Right lobe of liver (tissue), 6 donors: ENCODE data around the gene HRAS. TPM values are rescaled to one million over a fixed set of nuclear protein-coding genes. Genes with fewer than 3 reads are reported as not detected.
"Not testable (repeated sequence)": the region's sequence is repeated elsewhere in the genome, so short reads cannot be mapped to it uniquely, and the experiment has no call there.

Experiments
- ATAC-seq, 4 donors: fragments of 200-7000 bp; cut with Tn5 transposase; one replicate each; pipeline ENCODE4 v1.9.1; 2020; ENCODE audit warnings: mild to moderate bottlenecking in 4 of 4, moderate library complexity in 4 of 4
- DNase-seq, 3 donors: peaks; one replicate each; pipeline ENCODE4 v3.0.0-alpha.2; 2020
- H3K27ac ChIP-seq, 3 donors: fragments of 200-600 bp; one replicate each; pipeline ENCODE4 v1.8.0; 2022
- H3K27me3 ChIP-seq, 2 donors: fragments of 200-600 bp; one replicate each; pipeline ENCODE4 v1.8.0; 2022
- H3K36me3 ChIP-seq, 4 donors: fragments of 200-600 bp; sonication (generic) in 1 of 4; one replicate each; pipeline versions ENCODE4 v1.5.1 to v1.8.0; 2017 to 2022; ENCODE audit warnings: control low read depth in 1 of 4
- H3K4me1 ChIP-seq, 4 donors: fragments of 200-600 bp; sonication (generic) in 1 of 4; one replicate each; pipeline versions ENCODE4 v1.5.1 to v1.8.0; 2017 to 2022; ENCODE audit warnings: control low read depth in 1 of 4
- H3K4me3 ChIP-seq, 3 donors: fragments of 200-600 bp; one replicate each; pipeline ENCODE4 v1.8.0; 2022
- H3K9me3 ChIP-seq, 4 donors: fragments of 200-600 bp; sonication (generic) in 1 of 4; one replicate each; pipeline versions ENCODE4 v1.5.1 to v1.8.0; 2017 to 2022; ENCODE audit warnings: control low read depth in 1 of 4
- CTCF ChIP-seq, 4 donors: fragments of 200-600 bp in 3 of 4; fragments of 450-650 bp in 1 of 4; IDR thresholded peaks; one replicate each; pipeline versions ENCODE4 v1.5.1 to v1.8.0; 2016 to 2022; ENCODE audit warnings: antibody characterized with exemption in 4 of 4, mild to moderate bottlenecking in 2 of 4
- POLR2A ChIP-seq: fragments of 450-650 bp; IDR thresholded peaks from one replicate; pipeline ENCODE4 v1.6.1; 2017; ENCODE audit warnings: antibody characterized with exemption, mild to moderate bottlenecking
- WGBS: methylation state at CpG from one replicate; pipeline ENCODE4 v1.1.6; 2018; ENCODE audit warnings: low coverage, low lambda C conversion rate; ENCODE audit not compliant: insufficient coverage; ENCODE audit errors: missing lambda C conversion rate; 5-methylcytosine and 5-hydroxymethylcytosine counted together
- intact Hi-C, 2 donors: fragments of 100-400 bp; cut with DNase I; formaldehyde crosslinking; loops; one replicate each; pipeline versions ENCODE4 v1.11.2 to v1.14.1; 2022
- total RNA-seq, 6 experiments: library from RNA; depleted of rRNA in 2 of 6; stranded (reverse); fragments of >200 nt in 2 of 6; fragmentation: NEBNext Ultra II Directional in 3 of 6; extraction: Animal tissue kit (Norgen Biotek cat#: 25700) in 3 of 6; gene quantifications; one replicate each; pipeline versions ENCODE4 v1.1.0 to v1.2.4, GENCODE V29; 2016 to 2023
- donor health status: DM: no; HTN: yes; CAD: no.
- donor health status: DM: no; HTN: no; CAD: no.
- donor health status: DM: no; HTN: no; CAD: no.
- donor health status: DM: no; HTN: yes; CAD: no.
- donor health status: DM: no; HTN: yes; CAD: no.

Gene HRAS
- total RNA-seq, 6 experiments from 2014 or later, result 7.6 to 20.9 (median 14.8) TPM

DNA sequence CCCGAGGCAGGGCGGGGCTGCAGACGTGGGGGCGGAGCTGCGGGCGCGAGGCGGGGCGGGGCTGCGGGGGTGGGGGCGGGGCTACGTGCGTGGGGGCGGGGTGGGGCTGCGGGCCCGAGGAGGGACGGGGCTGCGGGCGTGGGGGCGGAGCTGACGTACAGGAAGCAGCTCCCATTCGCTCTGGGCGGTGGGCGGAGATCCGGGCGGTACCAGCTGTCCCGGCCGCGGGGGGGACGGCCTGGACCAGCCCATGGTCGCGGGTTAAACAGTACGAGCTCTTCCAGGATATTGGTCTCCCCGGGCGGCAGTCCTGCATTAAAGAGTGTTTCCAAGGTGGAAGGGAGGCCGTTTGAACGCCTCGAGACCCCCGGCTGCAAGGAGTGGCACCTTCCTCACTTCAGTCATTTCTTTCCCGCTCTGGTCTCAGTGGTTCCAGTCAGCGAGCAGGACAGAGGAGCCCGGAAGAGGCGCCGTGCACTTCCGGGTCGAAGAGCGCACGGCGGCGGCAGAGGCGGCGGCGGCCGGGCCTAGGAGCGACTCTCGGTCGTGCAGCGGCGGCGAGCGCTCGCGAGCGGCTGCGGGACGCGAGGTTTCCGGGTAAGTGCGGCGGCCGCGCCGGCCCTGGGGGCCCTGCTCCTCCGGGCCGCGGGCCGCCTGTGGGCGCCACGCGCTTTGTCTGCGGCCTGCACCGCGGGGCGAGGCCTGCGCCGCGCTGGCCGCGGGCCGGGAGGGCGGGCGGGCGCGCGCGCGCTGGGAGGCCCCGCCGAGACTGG, 40.8 kb upstream of the HRAS start, which contains the start of gene PHRF1:
Gene PHRF1, plus strand, starts transcription at position 475 of the 773 bp plus-strand sequence. CDS start 5,043 bp downstream, outside the sequence.
- H3K4me1 ChIP-seq, result peaks cover 2 to 59% (median 23%) of the 10 kb centered on the region in 4 donors
- TF ChIP-seq CTCF (IDR thresholded peaks at IDR 0.05) (no peak), POLR2A (peak; percentile 88)
- H3K27ac ChIP-seq, result peak within 1 kb of the TSS; percentile 95 to 98 (median 95)
- H3K4me3 ChIP-seq, result peak within 1 kb of the TSS; percentile 85 to 95 (median 95)
- ATAC-seq (peak; percentile 86 to 91 (median 86)), DNase-seq (peak; percentile 97 to 98 (median 98))
- intact Hi-C loops, result no loop called here
- H3K9me3 ChIP-seq, result no peaks in the 10 kb centered on the region
- H3K36me3 ChIP-seq, result no peaks in the 10 kb centered on the region
- H3K27me3 ChIP-seq, result no peaks in the 10 kb centered on the region
- no CpG with 5 or more reads among the region's 99 CpGs for WGBS

- Histone ChIP-seq H3K36me3 (no peaks in the 10 kb centered on the region), H3K4me1 (peaks cover 2 to 54% (median 20%) of the 10 kb centered on the region in 4 donors), H3K9me3 (no peaks in the 10 kb centered on the region), H3K4me3 (peak overlapping the region; percentile 71 to 76 (median 74)), H3K27ac (peak overlapping the region in 1 of 3 donors; percentile 25), H3K27me3 (no peaks in the 10 kb centered on the region)
- TF ChIP-seq POLR2A (peak; percentile 24), CTCF (IDR thresholded peaks at IDR 0.05) (no peak)
- 0% methylated on average over 8 of the region's 81 CpGs for WGBS
- DNase-seq (no peak), ATAC-seq (peak in 2 of 4 donors; percentile 64 to 74)
- intact Hi-C loops, result no loop called here
Observed at GRCh38 chr11:575313-575995, 40.1 kb upstream of the HRAS start.

DNA sequence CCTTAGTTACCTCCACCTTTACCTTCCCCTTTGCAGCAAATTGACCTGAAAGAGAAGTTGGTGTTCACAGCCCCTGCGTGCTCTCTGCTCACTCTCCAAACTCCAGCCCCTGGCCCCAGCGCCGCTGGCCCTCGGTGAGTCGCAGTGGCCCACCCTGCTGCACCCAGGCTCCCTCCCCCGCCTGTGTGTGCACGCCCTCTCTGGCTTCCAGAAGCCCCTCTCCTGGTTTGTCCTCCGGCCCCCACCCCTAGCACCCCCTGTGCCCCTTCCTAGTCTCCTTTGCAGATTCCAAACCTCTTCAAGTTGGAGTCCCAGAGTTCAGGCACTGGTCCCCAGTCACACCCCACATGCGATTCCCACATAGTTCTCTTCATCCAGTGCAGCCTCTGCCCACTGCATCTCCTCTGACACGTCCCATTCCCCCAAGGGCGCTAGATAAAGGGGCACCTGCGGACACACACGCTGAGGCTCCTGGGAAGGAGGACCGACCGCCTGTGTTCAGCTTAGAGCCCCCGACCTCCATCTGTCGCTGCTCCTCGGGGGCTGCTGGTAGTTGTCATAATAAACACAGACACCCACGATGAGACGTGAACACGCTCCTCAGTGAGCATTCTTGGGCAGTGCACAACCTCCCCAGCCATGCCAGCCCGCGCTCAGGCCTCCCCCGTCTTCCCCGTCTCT, 39.4 kb upstream of the HRAS start:
- 35% methylated on average over 12 of the region's 25 CpGs for WGBS
- Histone ChIP-seq H3K4me1 (peaks cover 2 to 48% (median 16%) of the 10 kb centered on the region in 4 donors), H3K9me3 (no peaks in the 10 kb centered on the region), H3K36me3 (no peaks in the 10 kb centered on the region), H3K27ac (no peak overlapping the region), H3K27me3 (no peaks in the 10 kb centered on the region), H3K4me3 (peak overlapping the region; percentile 71 to 76 (median 74))
- DNase-seq (no peak), ATAC-seq (no peak)
- intact Hi-C loops, result no loop called here
- TF ChIP-seq CTCF (IDR thresholded peaks at IDR 0.05), result no peak
- TF ChIP-seq POLR2A, result no peak

DNA sequence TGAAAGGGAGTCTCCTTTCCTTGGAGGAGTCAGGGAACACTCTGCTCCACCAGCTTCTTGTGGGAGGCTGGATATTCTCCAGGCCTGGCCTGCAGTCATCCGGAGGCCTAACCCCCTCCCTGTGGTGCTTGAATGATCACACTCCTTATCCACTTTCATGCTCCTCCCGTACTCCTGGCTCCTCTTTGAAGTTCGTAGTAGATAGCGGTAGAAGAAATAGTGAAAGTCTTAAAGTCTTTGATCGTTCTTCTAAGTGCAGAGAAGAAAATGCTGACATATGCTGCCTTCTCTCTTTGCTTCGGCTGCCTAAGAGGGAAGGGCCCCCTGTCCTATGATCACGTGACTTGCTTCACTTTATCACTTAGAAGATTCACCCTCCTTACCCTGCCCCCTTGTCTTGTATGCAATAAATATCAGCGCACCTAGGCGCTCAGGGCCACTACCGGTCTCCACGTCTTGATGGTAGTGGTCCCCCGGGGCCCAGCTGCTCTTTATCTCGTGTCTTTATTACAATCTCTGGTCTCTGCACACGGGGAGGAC, 38.7 kb upstream of the HRAS start:
- ATAC-seq, H3K36me3 ChIP-seq, DNase-seq, H3K9me3 ChIP-seq, H3K27me3 ChIP-seq, intact Hi-C loops, H3K4me3 ChIP-seq, H3K27ac ChIP-seq: not testable (repeated sequence)
- WGBS, result 57% methylated on average over 11 of the region's 14 CpGs
- peaks cover 2 to 48% (median 13%) of the 10 kb centered on the region in 4 donors for H3K4me1 ChIP-seq
